NCI-H2227 treated with DMSO at 0.1 percent for 48 hours (cell line): ENCODE measurements around the gene RNU7-1.
"Not testable (repeated sequence)": the region's sequence is repeated elsewhere in the genome, so short reads cannot be mapped to it uniquely, and the experiment has no call there.

Experiments
- DNase-seq: peaks from one replicate; lab custom pipeline; 2025; lab: John Stamatoyannopoulos, UW

The RNU7-1 gene

GRCh38 chr12:6943722-6944380, at the start of gene RNU7-1, which contains the start of gene C12orf57:
TSS of gene RNU7-1 (plus strand) at chr12:6943816.
TSS of gene C12orf57 (plus strand) at chr12:6944022. CDS start at chr12:6944122, 100 bp downstream.
- DNase-seq, result peak; percentile 93

DNA sequence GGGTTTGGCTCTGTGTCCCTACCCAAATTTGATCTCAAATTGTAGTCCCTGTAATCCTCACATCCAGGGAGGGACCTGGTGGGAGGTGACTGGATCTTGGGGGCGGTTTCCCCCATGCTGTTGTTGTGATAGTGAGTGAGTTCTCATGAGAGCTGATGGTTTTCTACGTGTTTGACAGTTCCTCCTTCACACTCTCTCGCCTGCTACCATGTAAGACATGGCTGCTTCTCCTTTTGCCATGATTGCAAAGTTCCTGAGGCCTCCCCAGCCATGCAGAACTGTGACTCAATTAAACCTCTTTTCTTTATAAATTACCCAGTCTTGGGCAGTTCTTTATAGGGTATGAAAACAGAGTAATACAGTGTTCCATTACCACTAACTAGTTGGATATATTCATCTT, 49.3 kb upstream of the RNU7-1 start:
- no peak for DNase-seq

- DNase-seq, result no peak
Observed at GRCh38 chr12:6896846-6897435, 46.7 kb upstream of the RNU7-1 start.

DNA sequence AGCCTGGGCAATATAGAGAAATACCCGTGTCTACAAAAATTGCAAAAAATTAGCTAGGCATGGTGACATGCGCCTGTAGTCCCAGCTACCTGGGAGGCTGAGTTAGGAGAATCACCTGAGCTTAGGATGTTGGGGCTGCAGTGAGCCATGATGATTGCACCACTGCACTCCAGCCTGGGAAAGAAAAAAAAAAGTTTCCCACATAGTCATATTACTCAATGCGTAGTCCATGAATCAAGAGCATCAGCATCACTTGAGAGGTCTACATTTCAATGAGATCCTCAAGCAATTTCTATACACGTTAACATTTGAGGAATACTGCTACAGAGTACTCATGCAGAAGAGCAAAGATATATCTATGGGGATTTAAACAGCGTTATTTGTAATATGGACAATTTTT, 44.2 kb upstream of the RNU7-1 start:
- DNase-seq, result no peak

DNA sequence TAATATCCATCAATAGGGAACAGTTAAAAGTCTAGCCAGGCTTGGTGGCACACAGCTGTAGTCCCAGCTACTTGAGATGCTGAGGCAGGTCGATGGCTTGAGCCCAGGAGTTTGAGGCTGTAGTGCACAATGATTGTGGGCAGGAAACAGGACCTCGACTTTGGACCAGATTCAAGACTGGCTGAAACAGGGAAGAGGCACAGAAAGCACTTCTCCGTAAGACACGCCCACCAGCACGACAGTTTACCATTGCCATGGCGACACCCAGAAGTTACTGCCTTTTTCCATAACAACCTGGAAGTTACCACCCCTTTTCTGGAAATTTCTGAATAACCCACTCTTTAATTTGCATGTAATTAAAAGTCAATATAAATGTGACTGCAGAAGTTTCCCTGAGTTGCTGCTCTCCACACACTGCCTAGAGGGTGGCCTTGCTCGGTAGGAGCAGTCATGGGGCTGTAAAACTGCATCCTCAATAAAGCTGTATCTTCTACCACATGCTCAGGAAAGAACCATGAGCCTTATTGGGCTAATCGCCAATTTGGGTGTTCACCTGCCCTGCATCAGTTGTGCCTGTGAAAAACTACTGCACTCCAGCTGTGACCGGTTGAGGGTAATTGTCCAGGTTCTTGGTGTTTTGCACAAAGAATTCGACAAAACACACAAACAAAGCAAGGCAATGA, 43.6 kb upstream of the RNU7-1 start:
- DNase-seq, result no peak

DNA sequence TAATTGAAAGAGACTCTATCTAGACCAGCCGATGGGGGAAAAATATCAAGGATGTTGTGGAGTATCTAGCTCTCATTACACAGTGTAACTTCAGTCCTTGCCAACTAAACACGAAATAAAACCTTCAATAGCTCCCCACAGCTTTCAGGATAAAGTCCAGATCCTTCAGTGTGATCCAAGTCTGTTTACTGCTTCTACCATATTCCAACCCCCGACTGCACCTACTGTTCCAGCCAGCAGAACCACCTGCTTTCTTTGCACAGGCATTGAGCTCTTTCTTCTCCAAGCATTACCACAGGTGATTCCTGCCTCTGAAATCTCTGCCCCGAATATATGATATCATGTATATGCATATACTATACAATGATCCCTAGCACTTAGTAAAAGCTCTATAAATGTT, 41.2 kb upstream of the RNU7-1 start:
- no peak for DNase-seq

- DNase-seq, result no peak
Observed at GRCh38 chr12:6903722-6904121, 39.9 kb upstream of the RNU7-1 start.

- peak; percentile 97 for DNase-seq
Observed at GRCh38 chr12:6904280-6905276, 39.0 kb upstream of the RNU7-1 start, which contains the start of gene LRRC23. TSS of gene LRRC23 (plus strand) at chr12:6904822. CDS start at chr12:6905634, 812 bp downstream.

GRCh38 chr12:6905414-6906040, 38.1 kb upstream of the RNU7-1 start:
- no peak for DNase-seq

DNA sequence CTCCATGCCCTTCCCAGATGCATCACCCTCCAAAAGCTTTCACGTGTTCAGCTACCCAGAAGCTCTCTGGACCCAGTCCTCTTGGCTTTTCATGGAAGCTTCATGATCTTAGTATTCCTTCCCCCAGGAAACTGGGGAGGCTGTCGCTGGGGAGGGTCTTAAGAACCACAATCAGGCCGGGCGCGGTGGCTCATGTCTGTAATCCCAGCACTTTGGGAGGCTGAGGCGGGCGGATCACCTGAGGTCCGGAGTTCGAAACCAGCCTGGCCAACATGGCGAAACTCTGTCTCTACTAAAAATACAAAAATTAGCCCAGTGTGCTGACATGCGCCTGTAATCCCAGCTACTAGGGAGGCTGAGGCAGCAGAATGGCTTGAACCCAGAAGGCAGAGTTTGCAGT, 35.5 kb upstream of the RNU7-1 start:
- not testable (repeated sequence) for DNase-seq

DNA sequence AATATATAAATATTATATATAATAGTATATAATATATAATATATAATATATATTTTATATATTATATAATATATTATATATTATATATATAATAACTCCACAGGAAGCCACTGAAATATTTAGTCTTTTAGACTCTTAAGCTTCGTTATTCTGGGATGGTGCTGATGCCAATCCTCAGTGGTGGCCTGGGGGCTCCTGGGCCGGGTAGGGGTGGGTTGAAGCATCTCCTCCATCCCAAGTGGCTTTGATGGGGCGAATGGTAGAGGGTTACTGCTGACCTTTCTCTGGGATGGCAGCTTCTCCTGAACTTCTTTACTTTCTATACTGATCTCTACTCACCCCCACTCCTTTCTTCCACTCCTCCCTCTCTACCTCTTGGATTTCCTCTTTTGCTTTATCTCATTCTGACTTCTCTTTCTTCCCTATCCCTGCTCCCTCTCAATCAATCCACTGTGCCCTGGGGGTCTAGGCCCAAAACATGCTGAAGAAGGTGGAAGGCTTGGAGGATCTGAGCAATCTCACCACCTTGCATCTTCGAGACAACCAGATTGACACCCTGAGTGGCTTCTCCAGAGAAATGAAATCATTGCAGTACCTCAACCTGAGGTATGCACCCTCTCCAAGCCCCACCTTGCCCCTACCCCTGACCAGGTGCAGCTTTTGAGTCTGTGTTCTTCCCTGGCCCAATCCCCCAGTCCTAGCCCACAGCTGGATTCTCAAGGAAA, 34.0 kb upstream of the RNU7-1 start:
- DNase-seq, result no peak

- no peak for DNase-seq
Observed at GRCh38 chr12:6912164-6912935, 31.3 kb upstream of the RNU7-1 start.

- peak; percentile 43 for DNase-seq
Observed at GRCh38 chr12:6914246-6914946, 29.2 kb upstream of the RNU7-1 start, which contains the start of gene ENO2. TSS of gene ENO2 (plus strand) at chr12:6914580. CDS start at chr12:6915833, 1,253 bp downstream.

DNA sequence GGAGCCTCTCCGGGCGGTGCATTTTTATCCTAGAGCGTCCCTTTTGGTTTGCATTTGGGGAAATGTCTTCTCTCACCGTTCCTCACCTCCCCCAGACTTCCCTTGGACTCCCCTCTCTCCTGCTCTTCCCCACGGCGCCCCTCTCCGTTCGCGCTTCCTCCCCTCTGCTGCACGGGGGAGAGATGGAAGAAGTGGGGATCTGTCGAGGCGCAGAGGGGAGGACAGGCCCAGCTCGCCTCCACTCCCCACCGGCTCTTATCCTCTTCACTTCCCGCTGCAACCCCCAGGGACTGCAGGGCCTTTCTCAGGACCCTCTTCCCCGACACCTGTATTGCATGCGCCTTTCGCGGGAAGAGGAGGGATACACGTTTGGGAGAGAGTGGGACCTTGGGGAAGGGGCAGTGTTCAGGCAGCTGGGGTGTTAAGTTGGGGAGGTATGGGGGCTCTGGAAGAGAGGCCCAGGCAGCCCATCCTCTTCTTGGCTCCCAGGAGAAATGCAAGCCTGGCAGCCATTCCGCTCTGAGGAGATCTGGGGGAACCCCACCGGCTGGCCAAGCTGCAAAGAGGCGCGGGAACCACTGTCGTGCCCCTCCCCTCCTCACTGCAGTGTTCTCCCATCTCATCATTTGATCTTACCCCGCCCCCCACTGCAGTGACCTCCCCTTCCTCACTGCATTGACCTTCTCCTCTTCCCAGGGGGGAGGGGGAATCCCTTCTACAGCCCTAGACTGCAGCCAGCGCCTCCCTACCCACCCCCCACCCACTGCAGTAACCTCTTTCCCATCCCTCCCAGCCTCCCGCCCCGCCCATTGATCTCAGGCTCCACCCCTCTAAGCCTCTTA, 28.4 kb upstream of the RNU7-1 start:
- DNase-seq, result peak; percentile 47

DNA sequence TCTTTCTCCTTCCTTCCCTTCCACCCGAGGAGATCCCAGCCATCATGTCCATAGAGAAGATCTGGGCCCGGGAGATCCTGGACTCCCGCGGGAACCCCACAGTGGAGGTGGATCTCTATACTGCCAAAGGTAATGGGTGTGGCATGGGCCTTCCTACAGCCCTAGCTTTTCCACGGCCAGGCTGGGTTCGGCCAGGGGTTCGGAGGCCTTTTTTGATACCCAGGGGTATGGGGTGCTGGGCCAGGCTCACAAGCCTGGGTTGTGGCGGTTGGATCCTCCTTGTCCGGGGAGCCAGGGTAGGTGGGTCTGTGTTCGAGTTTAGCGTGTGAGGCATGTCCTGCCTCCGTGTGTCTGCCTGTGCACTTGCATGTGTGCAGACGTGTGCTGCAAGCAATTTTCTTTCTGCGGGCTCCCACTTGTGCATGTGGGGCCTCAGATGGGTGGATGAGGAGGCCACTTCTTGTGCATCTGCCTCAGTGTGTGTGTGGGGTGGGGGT, 27.8 kb upstream of the RNU7-1 start:
- no peak for DNase-seq

GRCh38 chr12:6916426-6917200, 27.0 kb upstream of the RNU7-1 start:
- DNase-seq, result no peak

GRCh38 chr12:6917491-6918231, 26.0 kb upstream of the RNU7-1 start:
- DNase-seq, result no peak
